Activated CD8-positive, alpha-beta T cell treated with anti-CD3 and anti-CD28 coated beads for 36 hours (primary cell): Measurements from ENCODE around the gene AZGP1. TPM values are rescaled to one million over a fixed set of nuclear protein-coding genes. Genes with fewer than 3 reads are reported as not detected.

Experiments used
- ATAC-seq: fragments of 200-7000 bp; cut with Tn5 transposase; one replicate; pipeline ENCODE4 v1.10.0; 2021; ENCODE audit warnings: mild to moderate bottlenecking, moderate library complexity
- CTCF ChIA-PET: fragments of 350-600 bp; sonication (Branson Sonifier 250); formaldehyde crosslinking; loops from one replicate; lab custom pipeline; 2021; ENCODE audit warnings: antibody characterized with exemption; lab: Charles Lee
- POLR2A ChIA-PET: fragments of 350-600 bp; sonication (Branson Sonifier 250); formaldehyde crosslinking; loops from one replicate; lab custom pipeline; 2021; ENCODE audit warnings: antibody characterized with exemption; lab: Charles Lee
- DNase-seq: peaks from one replicate; pipeline ENCODE4 v3.0.0-alpha.2; 2020
- H3K27ac Mint-ChIP-seq: one replicate; pipeline ENCODE4 v1.8.0; 2021; ENCODE audit warnings: mild to moderate bottlenecking, mixed read lengths
- H3K27me3 Mint-ChIP-seq: one replicate; pipeline ENCODE4 v1.8.0; 2021; ENCODE audit warnings: mixed read lengths
- H3K36me3 Mint-ChIP-seq: one replicate; pipeline ENCODE4 v1.8.0; 2021; ENCODE audit warnings: low read depth, mixed read lengths
- H3K4me1 Mint-ChIP-seq: one replicate; pipeline ENCODE4 v1.8.0; 2021; ENCODE audit warnings: low read depth, mixed read lengths
- H3K4me3 Mint-ChIP-seq: one replicate; pipeline ENCODE4 v1.8.0; 2021; ENCODE audit warnings: mild to moderate bottlenecking, moderate library complexity, mixed read lengths
- H3K9me3 Mint-ChIP-seq: one replicate; pipeline ENCODE4 v1.8.0; 2021; ENCODE audit warnings: mixed read lengths
- CTCF ChIP-seq: fragments of 200-600 bp; IDR thresholded peaks from one replicate; pipeline ENCODE4 v1.8.0; 2022; ENCODE audit warnings: antibody characterized with exemption, mild to moderate bottlenecking
- intact Hi-C: fragments of 100-400 bp; cut with micrococcal nuclease; formaldehyde crosslinking; loops from one replicate; pipeline ENCODE4 v1.10.0; 2022
- total RNA-seq, 2 experiments: library from RNA; stranded (reverse); gene quantifications; one replicate each; pipeline ENCODE4 v1.2.3, GENCODE V29; 2021

AZGP1 gene
- total RNA-seq, 2 experiments from 2014 or later: not detected

- H3K27me3 Mint-ChIP-seq: peaks cover 9% of the 10 kb centered on the region
- peak overlapping the region; percentile 63 for H3K4me3 Mint-ChIP-seq
- intact Hi-C loops: no loop called here
- peak; percentile 35 for ATAC-seq
- no peak for DNase-seq
- ChIA-PET CTCF (interaction anchor here (0.6 to 2.6 kb wide), 12 partner anchors 9 to 201 kb away, joined by 3 to 19 read pairs (median 4); partner anchors contain the start of gene TRIM4), POLR2A (interaction anchor here (0.7 to 2.3 kb wide), 3 partner anchors 10 to 23 kb away, joined by 3 to 16 read pairs (median 3); partner anchors contain the start of gene TRIM4)
- peaks cover 26% of the 10 kb centered on the region for H3K4me1 Mint-ChIP-seq
- no peaks in the 10 kb centered on the region for H3K36me3 Mint-ChIP-seq
- no peak overlapping the region for H3K27ac Mint-ChIP-seq
- H3K9me3 Mint-ChIP-seq: no peaks in the 10 kb centered on the region
- TF ChIP-seq CTCF: peak; percentile 12
These were observed 46.1 kb downstream of the AZGP1 start for GRCh38 chr7:99929730-99930053.

- TF ChIP-seq CTCF: peak; percentile 35
- Mint-ChIP-seq H3K27me3 (peaks cover 9% of the 10 kb centered on the region), H3K4me1 (peaks cover 25% of the 10 kb centered on the region), H3K9me3 (no peaks in the 10 kb centered on the region), H3K36me3 (no peaks in the 10 kb centered on the region), H3K27ac (no peak within 1 kb of the TSS), H3K4me3 (peak within 1 kb of the TSS; percentile 63)
- intact Hi-C loops: no loop called here
- ATAC-seq (peak; percentile 89), DNase-seq (peak; percentile 61)
- POLR2A ChIA-PET: interaction anchor here (0.6 to 2.3 kb wide), 4 partner anchors 10 to 23 kb away, joined by 3 to 16 read pairs (median 4); partner anchors contain the start of gene TRIM4
- CTCF ChIA-PET: interaction anchor here (0.6 to 2.6 kb wide), 12 partner anchors 9 to 201 kb away, joined by 3 to 19 read pairs (median 4); partner anchors contain the start of gene TRIM4
These were observed 46.7 kb downstream of the AZGP1 start, which contains the start of gene GJC3 for GRCh38 chr7:99928994-99929729. Gene GJC3, minus strand, starts transcription at chr7:99929620. Its CDS starts 0 bp downstream, at chr7:99929620.

- no peaks in the 10 kb centered on the region for H3K36me3 Mint-ChIP-seq
- H3K9me3 Mint-ChIP-seq: no peaks in the 10 kb centered on the region
- POLR2A ChIA-PET: interaction anchor here (0.6 to 2.3 kb wide), 2 partner anchors 9 to 16 kb away, joined by 4 to 16 read pairs; partner anchors contain the start of gene TRIM4
- peaks cover 9% of the 10 kb centered on the region for H3K27me3 Mint-ChIP-seq
- intact Hi-C loops: no loop called here
- CTCF ChIA-PET: interaction anchor here (1.6 to 2.6 kb wide), 3 partner anchors 8 to 61 kb away, joined by 3 to 19 read pairs (median 10); partner anchors contain the start of gene TRIM4
- TF ChIP-seq CTCF: no peak
- peaks cover 25% of the 10 kb centered on the region for H3K4me1 Mint-ChIP-seq
- ATAC-seq: no peak
- no peak overlapping the region for H3K27ac Mint-ChIP-seq
- no peak overlapping the region for H3K4me3 Mint-ChIP-seq
- DNase-seq: no peak
These were observed 47.6 kb downstream of the AZGP1 start for GRCh38 chr7:99928188-99928587.

- ATAC-seq: no peak
- TF ChIP-seq CTCF: no peak
- no peak for DNase-seq
- CTCF ChIA-PET: interaction anchor here (0.6 kb wide), 1 partner anchor 52 kb away, joined by 3 read pairs; no protein-coding TSS in a partner anchor
- Mint-ChIP-seq H3K4me3 (no peak overlapping the region), H3K27ac (no peak overlapping the region), H3K27me3 (peaks cover 9% of the 10 kb centered on the region), H3K4me1 (peaks cover 25% of the 10 kb centered on the region), H3K9me3 (no peaks in the 10 kb centered on the region), H3K36me3 (no peaks in the 10 kb centered on the region)
- intact Hi-C loops: no loop called here
- POLR2A ChIA-PET: no interaction called here
These were observed 48.3 kb downstream of the AZGP1 start for GRCh38 chr7:99927536-99927935.

- no peaks in the 10 kb centered on the region for H3K9me3 Mint-ChIP-seq
- intact Hi-C loops: no loop called here
- no peaks in the 10 kb centered on the region for H3K36me3 Mint-ChIP-seq
- H3K27ac Mint-ChIP-seq: no peak overlapping the region
- ChIA-PET POLR2A (no interaction called here), CTCF (interaction anchor here (1.2 to 1.4 kb wide), 2 partner anchors 13 to 54 kb away, joined by 3 to 4 read pairs; no protein-coding TSS in a partner anchor)
- peaks cover 25% of the 10 kb centered on the region for H3K4me1 Mint-ChIP-seq
- H3K27me3 Mint-ChIP-seq: peaks cover 9% of the 10 kb centered on the region
- ATAC-seq (no peak), DNase-seq (no peak)
- no peak overlapping the region for H3K4me3 Mint-ChIP-seq
- TF ChIP-seq CTCF: no peak
These were observed 49.5 kb downstream of the AZGP1 start for GRCh38 chr7:99926321-99926720.
